RCC 7860 (cell line): ENCODE data around the gene VSTM5.
"Not testable (repeated sequence)": the region's sequence is repeated elsewhere in the genome, so short reads cannot be mapped to it uniquely, and the experiment has no call there.

ENCODE experiments used
- DNase-seq: peaks from one replicate; pipeline ENCODE4 v3.0.0-alpha.2; 2015; ENCODE audit warnings: low spot score
- FAIRE-seq: peaks from 2 replicates; lab custom pipeline; 2012; peaks lifted over from hg19 to GRCh38; lab: Jason Lieb, UNC

The VSTM5 gene

GRCh38 chr11:93850594-93851018 lies at the start of gene VSTM5:
TSS of gene VSTM5 (minus strand) at chr11:93850618. CDS start at chr11:93850502, 116 bp downstream.
- FAIRE-seq, result no peak

GRCh38 chr11:93895106-93895862 lies 44.9 kb upstream of the VSTM5 start:
- DNase-seq, result peak; percentile 22

More at GRCh38 chr11:93850594-93851018, at the start of gene VSTM5:
- no peak for DNase-seq

GRCh38 chr11:93890391-93891051 lies 40.1 kb upstream of the VSTM5 start:
- no peak for DNase-seq
- no peak for FAIRE-seq

More at GRCh38 chr11:93895106-93895862, 44.9 kb upstream of the VSTM5 start:
- no peak for FAIRE-seq

- DNase-seq (no peak), FAIRE-seq (no peak)
Observed at GRCh38 chr11:93887111-93887510, 36.7 kb upstream of the VSTM5 start.

GRCh38 chr11:93879114-93879513 lies 28.7 kb upstream of the VSTM5 start:
- not testable (repeated sequence) for FAIRE-seq, DNase-seq

GRCh38 chr11:93875637-93876036 lies 25.2 kb upstream of the VSTM5 start:
- no peak for FAIRE-seq
- no peak for DNase-seq

GRCh38 chr11:93871526-93871925 lies 21.1 kb upstream of the VSTM5 start:
- FAIRE-seq (no peak), DNase-seq (no peak)

- no peak for FAIRE-seq
- DNase-seq, result no peak
Observed at GRCh38 chr11:93870616-93871015, 20.2 kb upstream of the VSTM5 start.

GRCh38 chr11:93869830-93870229 lies 19.4 kb upstream of the VSTM5 start:
- no peak for FAIRE-seq

GRCh38 chr11:93868404-93868803 lies 18.0 kb upstream of the VSTM5 start:
- not testable (repeated sequence) for FAIRE-seq, DNase-seq

More at GRCh38 chr11:93869830-93870229, 19.4 kb upstream of the VSTM5 start:
- no peak for DNase-seq

- DNase-seq, result no peak
- FAIRE-seq, result no peak
Observed at GRCh38 chr11:93861808-93862207, 11.4 kb upstream of the VSTM5 start.

GRCh38 chr11:93858121-93858775 lies 7.8 kb upstream of the VSTM5 start:
- no peak for DNase-seq
- no peak for FAIRE-seq

GRCh38 chr11:93857413-93858120 lies 7.1 kb upstream of the VSTM5 start:
- FAIRE-seq, result no peak
- DNase-seq, result no peak

GRCh38 chr11:93852242-93852641 lies 1.8 kb upstream of the VSTM5 start:
- FAIRE-seq (no peak), DNase-seq (no peak)

GRCh38 chr11:93849751-93850593 lies 446 bp downstream of the VSTM5 start:
- no peak for FAIRE-seq

GRCh38 chr11:93849201-93849600 lies 1.2 kb downstream of the VSTM5 start:
- DNase-seq (no peak), FAIRE-seq (no peak)

More at GRCh38 chr11:93849751-93850593, 446 bp downstream of the VSTM5 start:
- DNase-seq, result no peak

- FAIRE-seq (no peak), DNase-seq (no peak)
Observed at GRCh38 chr11:93846411-93846810, 4.0 kb downstream of the VSTM5 start.

- FAIRE-seq, result no peak
Observed at GRCh38 chr11:93845181-93846092, 5.0 kb downstream of the VSTM5 start.

GRCh38 chr11:93844568-93844967 lies 5.8 kb downstream of the VSTM5 start:
- no peak for FAIRE-seq
- DNase-seq, result no peak

More at GRCh38 chr11:93845181-93846092, 5.0 kb downstream of the VSTM5 start:
- DNase-seq, result no peak
